NB4 (cell line): ENCODE measurements around the gene INVS.

Experiments
- MYC ChIP-seq: IDR thresholded peaks from 2 replicates; pipeline ENCODE4 v1.6.1; 2011; ENCODE audit warnings: low read depth, low read length
- POLR2A ChIP-seq: IDR thresholded peaks from 2 replicates; pipeline ENCODE4 v1.6.1; 2011; ENCODE audit warnings: mild to moderate bottlenecking; ENCODE audit not compliant: insufficient read length; ENCODE audit errors: extremely low read depth
- TF ChIP-seq, protein P1 (sequence below): IDR thresholded peaks from 2 replicates; pipeline ENCODE4 v1.6.1; 2011; ENCODE audit warnings: low read depth, low read length
- TF ChIP-seq, protein P2 (sequence below): IDR thresholded peaks from one replicate; pipeline ENCODE4 v1.5.1; 2012; ENCODE audit warnings: low read depth, low read length

DNA sequence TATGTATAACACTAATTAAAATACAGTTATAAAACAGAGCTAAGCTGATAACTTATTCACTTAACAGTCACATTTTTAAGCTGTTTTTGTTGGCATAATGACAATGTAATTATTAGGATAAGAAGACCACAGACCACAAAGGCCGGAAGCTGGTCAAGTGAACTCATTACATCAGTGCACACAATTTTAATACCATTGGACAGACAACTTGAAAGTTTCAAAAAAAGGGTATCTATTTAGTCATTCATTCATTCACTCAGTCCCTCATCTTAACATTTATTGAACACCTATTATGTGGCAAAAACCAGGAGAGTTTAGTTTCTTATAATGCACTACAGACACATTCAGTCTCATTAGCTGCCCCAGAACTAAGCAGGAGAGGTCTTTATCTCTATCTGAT, 11.8 kb upstream of the INVS start:
- TF ChIP-seq, protein P1, sequence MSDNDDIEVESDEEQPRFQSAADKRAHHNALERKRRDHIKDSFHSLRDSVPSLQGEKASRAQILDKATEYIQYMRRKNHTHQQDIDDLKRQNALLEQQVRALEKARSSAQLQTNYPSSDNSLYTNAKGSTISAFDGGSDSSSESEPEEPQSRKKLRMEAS = no peak
- TF ChIP-seq, protein P2, sequence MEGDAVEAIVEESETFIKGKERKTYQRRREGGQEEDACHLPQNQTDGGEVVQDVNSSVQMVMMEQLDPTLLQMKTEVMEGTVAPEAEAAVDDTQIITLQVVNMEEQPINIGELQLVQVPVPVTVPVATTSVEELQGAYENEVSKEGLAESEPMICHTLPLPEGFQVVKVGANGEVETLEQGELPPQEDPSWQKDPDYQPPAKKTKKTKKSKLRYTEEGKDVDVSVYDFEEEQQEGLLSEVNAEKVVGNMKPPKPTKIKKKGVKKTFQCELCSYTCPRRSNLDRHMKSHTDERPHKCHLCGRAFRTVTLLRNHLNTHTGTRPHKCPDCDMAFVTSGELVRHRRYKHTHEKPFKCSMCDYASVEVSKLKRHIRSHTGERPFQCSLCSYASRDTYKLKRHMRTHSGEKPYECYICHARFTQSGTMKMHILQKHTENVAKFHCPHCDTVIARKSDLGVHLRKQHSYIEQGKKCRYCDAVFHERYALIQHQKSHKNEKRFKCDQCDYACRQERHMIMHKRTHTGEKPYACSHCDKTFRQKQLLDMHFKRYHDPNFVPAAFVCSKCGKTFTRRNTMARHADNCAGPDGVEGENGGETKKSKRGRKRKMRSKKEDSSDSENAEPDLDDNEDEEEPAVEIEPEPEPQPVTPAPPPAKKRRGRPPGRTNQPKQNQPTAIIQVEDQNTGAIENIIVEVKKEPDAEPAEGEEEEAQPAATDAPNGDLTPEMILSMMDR = no peak
- TF ChIP-seq POLR2A (no peak), MYC (no peak)
